Measurements from ENCODE around the gene FILIP1. TPM values are rescaled to one million over a fixed set of nuclear protein-coding genes. Genes with fewer than 3 reads are reported as not detected.

The FILIP1 gene
- total and polyA plus RNA-seq, 2 of the 4 experiments (the other 2 are of a cell fraction): under 0.01 to 0.03 TPM

- Histone ChIP-seq H2BK20ac (ENCODE audit: low read depth, low read length) (peak overlapping the region; percentile 62; the same call in 1 of the 2 replicates), H4K8ac (ENCODE audit: low read depth in 2 of 2, low read length in 2 of 2) (peak overlapping the region; percentile 50 to 51; a peak in 3 of 4 replicates), H3K36me3 (ENCODE audit: control insufficient read depth, insufficient read depth, low read length) (peaks cover 1% of the 10 kb centered on the region), H4K20me1 (ENCODE audit: insufficient read depth, low read length) (peaks cover 24% of the 10 kb centered on the region; the same call in 1 of the 2 replicates), H3K27ac (ENCODE audit: insufficient read depth, low read length) (peak overlapping the region; percentile 60), H3K9ac (ENCODE audit: low read depth, low read length) (peak overlapping the region; percentile 34; the same call in 1 of the 2 replicates), H3K9me3 (ENCODE audit: control insufficient read depth, insufficient read depth, low read length) (no peaks in the 10 kb centered on the region), H3K56ac (ENCODE audit: extremely low read depth, insufficient read depth, low read length) (no peak overlapping the region), H3K4me2 (ENCODE audit: low read depth, low read length) (peak overlapping the region; percentile 78), H4K5ac (ENCODE audit: low read depth, low read length) (peak overlapping the region; percentile 47; the same call in 1 of the 2 replicates), H2BK120ac (ENCODE audit: low read depth, low read length) (peak overlapping the region; percentile 38; the same call in 1 of the 2 replicates), H3K14ac (replicated peaks; ENCODE audit: low read depth, low read length) (peak overlapping the region; percentile 30), H3K23ac (ENCODE audit: low read depth, low read length) (peak overlapping the region; percentile 89), H3K27me3 (ENCODE audit: control insufficient read depth, insufficient read depth, low read length) (no peaks in the 10 kb centered on the region), H3K4me1 (ENCODE audit: control insufficient read depth, insufficient read depth, low read length) (peaks cover 17% of the 10 kb centered on the region), H3K18ac (ENCODE audit: low read depth, low read length) (peak overlapping the region; percentile 71; the same call in 1 of the 2 replicates), H2BK5ac (ENCODE audit: low read depth, low read length, poor library complexity, severe bottlenecking) (peak overlapping the region; percentile 91), H3K9me1 (ENCODE audit: insufficient read depth, low read length) (peaks cover 7% of the 10 kb centered on the region; the same call in 1 of the 2 replicates), H4K91ac (ENCODE audit: insufficient read depth, low read depth, low read length) (peak overlapping the region; percentile 4; the same call in 1 of the 2 replicates), H3K4me3 (ENCODE audit: insufficient read depth, low read depth, low read length) (no peak overlapping the region), H3K4ac (ENCODE audit: low read depth, low read length) (peak overlapping the region; percentile 8; the same call in 1 of the 2 replicates), H2AK9ac (replicated peaks; ENCODE audit: low read depth, low read length, poor library complexity) (no peak overlapping the region), H2AFZ (replicated peaks; ENCODE audit: low read length, poor library complexity) (no peak overlapping the region), H2AK5ac (ENCODE audit: low read depth, low read length) (peak overlapping the region; percentile 80), H2BK15ac (ENCODE audit: low read depth, low read length) (peak overlapping the region; percentile 72; the same call in 2 of the 3 replicates), H3K79me1 (ENCODE audit: low read depth in 1 of 2, low read length in 2 of 2) (peaks cover 15 to 36% of the 10 kb centered on the region in 2 experiments)
- ChIA-PET POLR2A (ENCODE audit: unreplicated experiment) (no interaction called here), CTCF (interaction anchor here (0.6 kb wide), 1 partner anchor 335 kb away, joined by 3 read pairs; no protein-coding TSS in a partner anchor)
- ATAC-seq (ENCODE audit: low read depth) (no peak), DNase-seq (no peak)
- BruUV-seq (replicated peaks): no TSS peak
- intact Hi-C loops (cut with micrococcal nuclease) (no loop called here), in situ Hi-C loops (cut with MboI; ENCODE audit: low sequenced_read_pairs) (no loop called here), dilution Hi-C loops (cut with HindIII; ENCODE audit: low sequenced_read_pairs, unreplicated experiment) (no loop called here)
- WGBS, 2 experiments (ENCODE audit: extremely low coverage in 2 of 2, insufficient read length in 1 of 2): 57% methylated on average over 1 of the region's 4 CpGs; no CpG with 5 or more reads in 1 of the 2 experiments
- TF ChIP-seq RAD21 (IDR thresholded peaks at IDR 0.05; ENCODE audit: low read length) (no peak), CEBPB (IDR thresholded peaks at IDR 0.05; ENCODE audit: low read depth, low read length) (peak; percentile 40; the same call in 1 of the 2 replicates)
These were observed 215.0 kb downstream of the FILIP1 start for GRCh38 chr6:75278474-75279077.

All from IMR-90 (cell line).